Activated T-helper 2 cell treated with anti-CD3 and anti-CD28 coated beads, Interferon-gamma antibody, Interleukin-2, Interleukin-4, amounts not matched to agents 10 μg/mL and 5 μg/mL and 100 μg/mL, durations not matched to agents 14 hours and 24 hours and 36 hours (primary cell): ENCODE measurements around the gene RLN2. TPM values are rescaled to one million over a fixed set of nuclear protein-coding genes. Genes with fewer than 3 reads are reported as not detected.
"Not testable (repeated sequence)": the region's sequence is repeated elsewhere in the genome, so short reads cannot be mapped to it uniquely, and the experiment has no call there.

Experiments used
- DNase-seq: peaks from one replicate; pipeline ENCODE4 v3.0.0; 2021; ENCODE audit warnings: low spot score
- H3K27ac Mint-ChIP-seq: one replicate; pipeline ENCODE4 v1.8.0; 2021; ENCODE audit warnings: mixed read lengths
- H3K27me3 Mint-ChIP-seq: one replicate; pipeline ENCODE4 v1.8.0; 2021; ENCODE audit warnings: low read depth, mixed read lengths
- H3K36me3 Mint-ChIP-seq: one replicate; pipeline ENCODE4 v1.8.0; 2021; ENCODE audit warnings: low read depth, mixed read lengths
- H3K4me1 Mint-ChIP-seq: one replicate; pipeline ENCODE4 v1.8.0; 2021; ENCODE audit warnings: low read depth, mixed read lengths
- H3K4me3 Mint-ChIP-seq: one replicate; pipeline ENCODE4 v1.8.0; 2021; ENCODE audit warnings: low read depth, mild to moderate bottlenecking, moderate library complexity, mixed read lengths
- H3K9me3 Mint-ChIP-seq: one replicate; pipeline ENCODE4 v1.8.0; 2021; ENCODE audit warnings: mixed read lengths
- intact Hi-C: fragments of 100-400 bp; cut with micrococcal nuclease; formaldehyde crosslinking; loops from one replicate; pipeline ENCODE4 v1.15.1; 2023
- total RNA-seq: library from RNA; stranded (reverse); gene quantifications from 2 replicates; pipeline ENCODE4 v1.2.3, GENCODE V29; 2022

Gene RLN2
- total RNA-seq, result 1.4 and 1.7 TPM in 2 replicates

GRCh38 chr9:5303840-5304795 lies at the start of gene RLN2:
Gene RLN2 (minus strand): TSS chr9:5304716. CDS start chr9:5304580, 136 bp downstream.
- H3K36me3 Mint-ChIP-seq, DNase-seq, intact Hi-C loops, H3K27me3 Mint-ChIP-seq, H3K9me3 Mint-ChIP-seq: not testable (repeated sequence)
- Mint-ChIP-seq H3K4me3 (peak within 1 kb of the TSS; percentile 62), H3K4me1 (peaks cover 26% of the 10 kb centered on the region), H3K27ac (peak within 1 kb of the TSS; percentile 50)

DNA sequence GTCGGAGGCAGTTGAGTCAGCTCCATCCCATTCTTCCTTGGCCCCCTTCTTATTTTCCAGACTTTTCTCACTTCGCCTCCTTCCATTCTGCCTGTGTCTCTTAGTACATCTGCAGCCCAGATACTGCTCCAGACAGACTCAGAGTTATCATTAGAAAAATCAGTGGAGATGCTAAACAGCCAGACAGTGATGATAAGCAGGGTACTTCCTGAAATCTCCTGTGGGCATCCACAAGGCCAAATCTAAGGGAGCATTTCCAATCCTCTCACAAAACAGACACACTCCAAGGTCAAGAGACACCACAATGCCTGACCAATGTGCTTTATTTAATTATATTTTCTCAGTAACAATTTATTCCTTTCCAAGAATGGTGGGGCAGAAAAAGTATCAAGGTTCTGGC lies 49.7 kb upstream of the RLN2 start:
- Mint-ChIP-seq H3K36me3 (peaks cover 20% of the 10 kb centered on the region), H3K27me3 (no peaks in the 10 kb centered on the region), H3K4me1 (peaks cover 27% of the 10 kb centered on the region), H3K4me3 (no peak overlapping the region), H3K9me3 (peaks cover 27% of the 10 kb centered on the region), H3K27ac (no peak overlapping the region)
- intact Hi-C loops, result no loop called here
- DNase-seq, result no peak

DNA sequence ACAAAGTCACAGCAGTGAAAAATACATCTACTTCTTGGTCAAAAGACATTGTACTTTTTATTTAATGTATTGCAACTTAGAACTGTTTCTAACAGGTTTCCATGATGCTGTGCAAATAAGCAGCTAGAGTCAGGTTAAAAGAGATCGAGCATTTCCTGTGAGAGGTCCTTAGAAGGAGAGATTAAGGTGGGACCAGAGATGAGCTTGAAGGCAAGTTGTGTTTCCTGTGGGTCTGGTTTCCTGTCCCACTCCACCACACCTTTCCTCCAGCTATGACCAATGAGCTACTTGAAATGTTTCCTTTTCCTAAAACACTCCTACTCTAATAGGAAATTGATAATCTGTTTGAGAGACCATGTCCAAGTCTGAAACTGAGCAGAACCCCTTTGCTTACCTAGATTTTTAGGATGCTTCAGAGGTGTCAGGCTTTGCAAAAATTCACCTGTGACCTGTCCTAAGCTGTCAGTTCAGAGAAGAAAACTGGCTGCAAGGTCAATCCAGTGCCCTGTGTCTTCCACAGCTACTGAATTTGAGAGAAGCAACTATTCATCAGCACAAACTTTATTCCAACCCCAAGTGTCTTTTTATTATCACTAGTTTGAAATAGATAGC lies 48.2 kb upstream of the RLN2 start:
- intact Hi-C loops, result no loop called here
- H3K9me3 Mint-ChIP-seq, result peaks cover 36% of the 10 kb centered on the region
- peaks cover 16% of the 10 kb centered on the region for H3K36me3 Mint-ChIP-seq
- no peaks in the 10 kb centered on the region for H3K27me3 Mint-ChIP-seq
- no peak overlapping the region for H3K4me3 Mint-ChIP-seq
- no peak overlapping the region for H3K27ac Mint-ChIP-seq
- DNase-seq, result no peak
- H3K4me1 Mint-ChIP-seq, result peaks cover 27% of the 10 kb centered on the region

- Mint-ChIP-seq H3K4me1 (peaks cover 22% of the 10 kb centered on the region), H3K4me3 (peak within 1 kb of the TSS; percentile 54)
- H3K36me3 Mint-ChIP-seq, H3K27ac Mint-ChIP-seq, H3K9me3 Mint-ChIP-seq, H3K27me3 Mint-ChIP-seq, intact Hi-C loops: not testable (repeated sequence)
- peak; percentile 14 for DNase-seq
Measured at GRCh38 chr9:5338992-5339981, 34.8 kb upstream of the RLN2 start, which contains the start of gene RLN1. Gene RLN1 (minus strand): TSS chr9:5339876. CDS start chr9:5339746, 130 bp downstream.

- no peaks in the 10 kb centered on the region for H3K9me3 Mint-ChIP-seq
- H3K27ac Mint-ChIP-seq, result no peak overlapping the region
- H3K27me3 Mint-ChIP-seq, result no peaks in the 10 kb centered on the region
- H3K36me3 Mint-ChIP-seq, result peaks cover 23% of the 10 kb centered on the region
- peaks cover 26% of the 10 kb centered on the region for H3K4me1 Mint-ChIP-seq
- intact Hi-C loops, result no loop called here
- peak overlapping the region; percentile 21 for H3K4me3 Mint-ChIP-seq
- peak; percentile 16 for DNase-seq
Measured at GRCh38 chr9:5336688-5337087, 32.2 kb upstream of the RLN2 start.

GRCh38 chr9:5331276-5331675 lies 26.8 kb upstream of the RLN2 start:
- intact Hi-C loops, DNase-seq, H3K9me3 Mint-ChIP-seq, H3K4me3 Mint-ChIP-seq, H3K27me3 Mint-ChIP-seq, H3K27ac Mint-ChIP-seq: not testable (repeated sequence)
- Mint-ChIP-seq H3K4me1 (peaks cover 16% of the 10 kb centered on the region), H3K36me3 (peaks cover 39% of the 10 kb centered on the region)

GRCh38 chr9:5326893-5327548 lies 22.5 kb upstream of the RLN2 start:
- H3K4me1 Mint-ChIP-seq, result peaks cover 8% of the 10 kb centered on the region
- no peaks in the 10 kb centered on the region for H3K27me3 Mint-ChIP-seq
- H3K9me3 Mint-ChIP-seq, result no peaks in the 10 kb centered on the region
- DNase-seq, result peak; percentile 19
- H3K4me3 Mint-ChIP-seq, result no peak overlapping the region
- peaks cover 18% of the 10 kb centered on the region for H3K36me3 Mint-ChIP-seq
- H3K27ac Mint-ChIP-seq, result no peak overlapping the region
- intact Hi-C loops, result no loop called here

- Mint-ChIP-seq H3K36me3 (peaks cover 15% of the 10 kb centered on the region), H3K4me3 (no peak overlapping the region), H3K9me3 (no peaks in the 10 kb centered on the region), H3K27me3 (no peaks in the 10 kb centered on the region), H3K4me1 (peaks cover 8% of the 10 kb centered on the region), H3K27ac (no peak overlapping the region)
- no peak for DNase-seq
- intact Hi-C loops, result no loop called here
Measured at GRCh38 chr9:5326187-5326586, 21.7 kb upstream of the RLN2 start.

- H3K36me3 Mint-ChIP-seq, H3K4me3 Mint-ChIP-seq, DNase-seq, H3K27ac Mint-ChIP-seq, intact Hi-C loops, H3K9me3 Mint-ChIP-seq, H3K27me3 Mint-ChIP-seq, H3K4me1 Mint-ChIP-seq: not testable (repeated sequence)
Measured at GRCh38 chr9:5321601-5322000, 17.1 kb upstream of the RLN2 start.

DNA sequence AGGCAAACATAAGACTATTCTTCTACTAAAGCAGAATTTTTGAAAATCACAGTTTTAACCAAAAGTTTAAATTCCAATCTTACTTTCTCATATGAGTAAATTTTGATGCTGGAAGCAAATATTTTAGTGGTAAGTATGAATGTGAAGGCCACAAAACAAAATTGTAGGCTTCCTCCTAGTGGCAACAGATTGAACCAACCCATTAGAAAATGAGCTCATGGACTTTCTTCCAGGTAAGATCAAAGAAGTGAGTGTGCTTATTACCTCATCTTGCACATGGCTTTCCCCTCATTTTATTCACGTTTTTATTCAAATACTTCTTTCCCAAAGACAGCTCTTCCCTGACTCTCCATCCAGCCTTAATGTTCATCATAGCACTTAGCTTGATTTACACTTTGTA lies 16.5 kb upstream of the RLN2 start:
- no peak for DNase-seq
- intact Hi-C loops, result no loop called here
- Mint-ChIP-seq H3K36me3 (peaks cover 7% of the 10 kb centered on the region), H3K27me3 (no peaks in the 10 kb centered on the region), H3K4me1 (peaks cover under 1% of the 10 kb centered on the region), H3K9me3 (peaks cover 10% of the 10 kb centered on the region), H3K4me3 (no peak overlapping the region), H3K27ac (no peak overlapping the region)

DNA sequence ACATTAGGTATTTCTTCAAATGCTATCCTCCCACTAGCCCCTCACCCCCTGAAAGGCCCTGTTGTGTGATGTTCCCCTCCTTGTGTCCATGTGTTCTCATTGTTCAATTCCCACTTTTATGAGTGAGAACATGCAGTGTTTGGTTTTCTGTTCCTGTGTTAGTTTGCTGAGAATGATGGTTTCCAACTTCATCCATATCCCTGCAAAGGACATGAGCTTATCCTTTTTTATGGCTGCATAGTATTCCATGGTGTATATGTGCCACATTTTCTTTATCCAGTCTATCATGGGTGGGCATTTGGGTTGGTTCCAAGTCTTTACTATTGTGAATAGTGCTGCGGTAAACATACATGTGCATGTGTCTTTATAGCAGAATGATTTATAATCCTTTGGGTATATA lies 11.9 kb upstream of the RLN2 start:
- H3K4me1 Mint-ChIP-seq, intact Hi-C loops, H3K4me3 Mint-ChIP-seq, H3K27ac Mint-ChIP-seq, DNase-seq, H3K27me3 Mint-ChIP-seq: not testable (repeated sequence)
- peaks cover 20% of the 10 kb centered on the region for H3K36me3 Mint-ChIP-seq
- H3K9me3 Mint-ChIP-seq, result peaks cover 26% of the 10 kb centered on the region
